Keratinocyte (primary cell): Measurements from ENCODE around the gene RCOR3.

Source experiments
- CTCF ChIP-seq, 3 experiments: IDR thresholded peaks in 1 of 3; conservative IDR thresholded peaks in 1 of 3; optimal IDR thresholded peaks in 1 of 3; 2 replicates in 2 of 3; 3 replicates in 1 of 3; pipeline versions ENCODE3 to v1.5.1; 2011; ENCODE audit warnings: low read length in 3 of 3, mild to moderate bottlenecking in 3 of 3, moderate library complexity in 2 of 3, control low read depth in 1 of 3, inconsistent platforms in 1 of 3; ENCODE audit not compliant: insufficient read depth in 2 of 3; ENCODE audit errors: extremely low read depth in 1 of 3
- EZH2 ChIP-seq: IDR thresholded peaks from one replicate; pipeline ENCODE4 v1.6.1; 2012; ENCODE audit warnings: inconsistent platforms, mild to moderate bottlenecking, low read length, moderate library complexity

GRCh38 chr1:211210965-211211364 is 48.2 kb upstream of the RCOR3 start:
- TF ChIP-seq CTCF (optimal IDR thresholded peaks at IDR 0.05 in 1 of 3, IDR thresholded peaks at IDR 0.05 in 1 of 3, conservative IDR thresholded peaks at IDR 0.05 in 1 of 3; ENCODE audit: extremely low read depth in 1 of 3, insufficient read depth in 2 of 3, low read length in 3 of 3) (no peak), EZH2 (no peak)
